IMR-90 (cell line): ENCODE measurements around the gene SLC4A2. TPM values are rescaled to one million over a fixed set of nuclear protein-coding genes. Genes with fewer than 3 reads are reported as not detected.

Source experiments
- ATAC-seq: fragments of 200-7000 bp; cut with Tn5 transposase; 2 replicates; pipeline ENCODE4 v1.9.1; 2020; ENCODE audit warnings: low read depth, mild to moderate bottlenecking, moderate library complexity
- BruUV-seq: library from RNA; stranded (reverse); fragments of 400-500 nt; replicated peaks from 2 replicates; lab custom pipeline; 2021; lab: Mats Ljungman, UMichigan
- CTCF ChIA-PET: fragments of 300-600 bp; formaldehyde crosslinking; extraction: SDS; loops from one replicate; lab custom pipeline; 2021; ENCODE audit warnings: antibody characterized with exemption; lab: Yijun Ruan, JAX
- POLR2A ChIA-PET: fragments of 300-600 bp; sonication (Branson Sonifier 250); formaldehyde crosslinking; loops from one replicate; lab custom pipeline; 2022; ENCODE audit warnings: antibody characterized with exemption; ENCODE audit not compliant: unreplicated experiment; lab: Charles Lee
- DNase-seq: peaks from one replicate; pipeline ENCODE4 v3.0.0; 2013
- H2AFZ ChIP-seq: replicated peaks from 2 replicates; pipeline ENCODE3; 2013; ENCODE audit warnings: low read length, mild to moderate bottlenecking; ENCODE audit not compliant: poor library complexity
- H2AK5ac ChIP-seq: 2 replicates; pipeline ENCODE4 v1.6.1; 2013; ENCODE audit warnings: low read depth, low read length, inconsistent platforms
- H2AK9ac ChIP-seq: replicated peaks from 2 replicates; pipeline ENCODE3; 2013; ENCODE audit warnings: mild to moderate bottlenecking, low read depth, low read length, moderate library complexity; ENCODE audit not compliant: poor library complexity
- H2BK120ac ChIP-seq: 2 replicates; pipeline ENCODE4 v1.6.1; 2013; ENCODE audit warnings: low read depth, low read length, inconsistent platforms
- H2BK15ac ChIP-seq: 3 replicates; pipeline ENCODE4 v1.6.1; 2013; ENCODE audit warnings: low read depth, low read length, inconsistent platforms
- H2BK20ac ChIP-seq: 2 replicates; pipeline ENCODE4 v1.6.1; 2013; ENCODE audit warnings: low read depth, mild to moderate bottlenecking, inconsistent platforms, low read length, moderate library complexity
- H2BK5ac ChIP-seq: 2 replicates; pipeline ENCODE4 v1.6.1; 2013; ENCODE audit warnings: mild to moderate bottlenecking, low read depth, low read length, inconsistent platforms; ENCODE audit not compliant: poor library complexity, severe bottlenecking
- H3K14ac ChIP-seq: replicated peaks from 2 replicates; pipeline ENCODE4 v1.6.1; 2013; ENCODE audit warnings: low read depth, low read length, inconsistent platforms
- H3K18ac ChIP-seq: 2 replicates; pipeline ENCODE4 v1.6.1; 2013; ENCODE audit warnings: low read depth, low read length, control low read depth
- H3K23ac ChIP-seq: 2 replicates; pipeline ENCODE4 v1.6.1; 2013; ENCODE audit warnings: low read depth, low read length, inconsistent platforms
- H3K27ac ChIP-seq: 2 replicates; pipeline ENCODE4 v1.5.1; 2013; ENCODE audit warnings: mild to moderate bottlenecking, control low read depth, low read length; ENCODE audit not compliant: insufficient read depth
- H3K27me3 ChIP-seq: 2 replicates; pipeline ENCODE4 v1.6.1; 2013; ENCODE audit warnings: low read length; ENCODE audit not compliant: control insufficient read depth, insufficient read depth
- H3K36me3 ChIP-seq: 2 replicates; pipeline ENCODE4 v1.6.1; 2013; ENCODE audit warnings: low read length, mixed read lengths; ENCODE audit not compliant: control insufficient read depth, insufficient read depth
- H3K4ac ChIP-seq: 2 replicates; pipeline ENCODE4 v1.6.1; 2013; ENCODE audit warnings: low read depth, low read length, inconsistent platforms
- H3K4me1 ChIP-seq: 2 replicates; pipeline ENCODE4 v1.6.1; 2013; ENCODE audit warnings: low read length, mixed read lengths; ENCODE audit not compliant: control insufficient read depth, insufficient read depth
- H3K4me2 ChIP-seq: 2 replicates; pipeline ENCODE4 v1.6.1; 2013; ENCODE audit warnings: low read depth, mild to moderate bottlenecking, control low read depth, low read length, moderate library complexity
- H3K4me3 ChIP-seq: 2 replicates; pipeline ENCODE4 v1.5.1; 2013; ENCODE audit warnings: low read depth, mild to moderate bottlenecking, control low read depth, low read length, moderate library complexity; ENCODE audit not compliant: insufficient read depth
- H3K56ac ChIP-seq: 2 replicates; pipeline ENCODE4 v1.6.1; 2013; ENCODE audit warnings: low read length, inconsistent platforms; ENCODE audit not compliant: insufficient read depth; ENCODE audit errors: extremely low read depth
- H3K79me1 ChIP-seq, 2 experiments: 2 replicates each; pipeline ENCODE4 v1.6.1; 2013; ENCODE audit warnings: low read length in 2 of 2, inconsistent platforms in 1 of 2, low read depth in 1 of 2
- H3K9ac ChIP-seq: 2 replicates; pipeline ENCODE4 v1.6.1; 2013; ENCODE audit warnings: low read depth, low read length, control low read depth
- H3K9me1 ChIP-seq: 2 replicates; pipeline ENCODE4 v1.6.1; 2013; ENCODE audit warnings: low read length, inconsistent platforms; ENCODE audit not compliant: insufficient read depth
- H3K9me3 ChIP-seq: 2 replicates; pipeline ENCODE4 v1.6.1; 2013; ENCODE audit warnings: low read length; ENCODE audit not compliant: control insufficient read depth, insufficient read depth
- H4K20me1 ChIP-seq: 2 replicates; pipeline ENCODE4 v1.6.1; 2013; ENCODE audit warnings: low read length, inconsistent platforms; ENCODE audit not compliant: insufficient read depth
- H4K5ac ChIP-seq: 2 replicates; pipeline ENCODE4 v1.6.1; 2013; ENCODE audit warnings: mild to moderate bottlenecking, low read depth, low read length, control low read depth
- H4K8ac ChIP-seq, 2 experiments: 2 replicates each; pipeline ENCODE4 v1.6.1; 2013; ENCODE audit warnings: low read depth in 2 of 2, low read length in 2 of 2, control low read depth in 1 of 2, inconsistent platforms in 1 of 2
- H4K91ac ChIP-seq: 2 replicates; pipeline ENCODE4 v1.6.1; 2013; ENCODE audit warnings: low read depth, low read length, inconsistent platforms; ENCODE audit not compliant: insufficient read depth
- BHLHE40 ChIP-seq: fragments of 150-350 bp; IDR thresholded peaks from 2 replicates; pipeline ENCODE4 v1.6.1; 2016; ENCODE audit warnings: mild to moderate bottlenecking, low read depth, low read length
- CEBPB ChIP-seq: IDR thresholded peaks from 2 replicates; pipeline ENCODE4 v1.6.1; 2012; ENCODE audit warnings: low read depth, low read length, improper control_type of control experiment
- CHD1 ChIP-seq: IDR thresholded peaks from 2 replicates; pipeline ENCODE4 v1.6.1; 2012; ENCODE audit warnings: low read depth, low read length, improper control_type of control experiment
- CTCF ChIP-seq: conservative IDR thresholded peaks from 2 replicates; pipeline ENCODE4 v1.5.1; 2012; ENCODE audit warnings: mild to moderate bottlenecking, low read depth, low read length, improper control_type of control experiment
- ELK1 ChIP-seq: fragments of 150-350 bp; IDR thresholded peaks from 2 replicates; pipeline ENCODE4 v1.6.1; 2016; ENCODE audit warnings: low read depth, mild to moderate bottlenecking, low read length, moderate library complexity, borderline replicate concordance
- FOS ChIP-seq: fragments of 150-350 bp; IDR thresholded peaks from 2 replicates; pipeline ENCODE4 v1.6.1; 2016; ENCODE audit warnings: low read depth, low read length
- MAFK ChIP-seq: IDR thresholded peaks from 2 replicates; pipeline ENCODE4 v1.6.1; 2012; ENCODE audit warnings: low read depth, low read length, improper control_type of control experiment
- MAZ ChIP-seq: IDR thresholded peaks from 2 replicates; pipeline ENCODE4 v1.6.1; 2012; ENCODE audit warnings: low read depth, mild to moderate bottlenecking, low read length, improper control_type of control experiment, moderate library complexity, borderline replicate concordance
- MXI1 ChIP-seq: IDR thresholded peaks from 2 replicates; pipeline ENCODE4 v1.6.1; 2012; ENCODE audit warnings: low read depth, mild to moderate bottlenecking, low read length, moderate library complexity, borderline replicate concordance
- NFE2L2 ChIP-seq: fragments of 150-350 bp; IDR thresholded peaks from 2 replicates; pipeline ENCODE4 v1.6.1; 2016; ENCODE audit warnings: low read depth, mild to moderate bottlenecking, low read length
- POLR2A ChIP-seq: IDR thresholded peaks from 2 replicates; pipeline ENCODE4 v1.6.1; 2012; ENCODE audit warnings: mild to moderate bottlenecking, low read depth, low read length
- RAD21 ChIP-seq: IDR thresholded peaks from 2 replicates; pipeline ENCODE4 v1.6.1; 2012; ENCODE audit warnings: low read length, improper control_type of control experiment
- RCOR1 ChIP-seq: IDR thresholded peaks from 2 replicates; pipeline ENCODE4 v1.6.1; 2012; ENCODE audit warnings: mild to moderate bottlenecking, low read length, improper control_type of control experiment; ENCODE audit not compliant: insufficient replicate concordance
- RFX5 ChIP-seq: IDR thresholded peaks from 2 replicates; pipeline ENCODE4 v1.8.0; 2012; ENCODE audit warnings: low read depth, mild to moderate bottlenecking, low read length, moderate library complexity
- SMC3 ChIP-seq: fragments of 150-350 bp; IDR thresholded peaks from 2 replicates; pipeline ENCODE4 v1.6.1; 2016; ENCODE audit warnings: low read depth, mild to moderate bottlenecking, antibody characterized with exemption, low read length, moderate library complexity
- USF2 ChIP-seq: fragments of 150-350 bp; IDR thresholded peaks from 2 replicates; pipeline ENCODE4 v1.6.1; 2017; ENCODE audit warnings: mild to moderate bottlenecking, antibody characterized with exemption, low read length, low read depth
- WGBS, 2 experiments: methylation state at CpG; one replicate each; pipeline versions ENCODE4 v1.1.5 to v1.1.7; 2013; ENCODE audit warnings: missing lambda C conversion rate in 2 of 2; ENCODE audit not compliant: insufficient read length in 1 of 2; ENCODE audit errors: extremely low coverage in 2 of 2; 5-methylcytosine and 5-hydroxymethylcytosine counted together
- dilution Hi-C: fragments of 300-500 bp; cut with HindIII; formaldehyde crosslinking; loops from one replicate; pipeline ENCODE4 v1.14.3; 2018; ENCODE audit warnings: low sequenced_read_pairs; ENCODE audit not compliant: unreplicated experiment
- in situ Hi-C: fragments of 300-500 bp; cut with MboI; formaldehyde crosslinking; loops from 3 replicates; pipeline ENCODE4 v1.14.3; 2019; ENCODE audit warnings: low sequenced_read_pairs, inconsistent platforms, mixed read lengths
- intact Hi-C: fragments of 100-400 bp; cut with micrococcal nuclease; formaldehyde crosslinking; loops from 2 replicates; pipeline ENCODE4 v1.10.0; 2022
- polyA plus RNA-seq, 3 experiments: library from polyadenylated mRNA; depleted of rRNA; stranded (reverse); fragments of >200 nt; gene quantifications; 2 replicates each; pipeline ENCODE4 v1.2.3, GENCODE V29; 2012; ENCODE audit warnings: low replicate concordance in 1 of 3
- total RNA-seq: library from RNA; depleted of rRNA; stranded (reverse); fragments of >200 nt; gene quantifications from 2 replicates; pipeline ENCODE4 v1.2.3, GENCODE V29; 2012

Gene SLC4A2
- total and polyA plus RNA-seq, 2 of the 4 experiments (the other 2 are of a cell fraction): 29.6 to 91.0 TPM

- Histone ChIP-seq H2BK15ac (no peak overlapping the region), H3K14ac (no peak overlapping the region), H3K56ac (no peak overlapping the region), H3K9ac (no peak overlapping the region), H4K20me1 (peaks cover 18% of the 10 kb centered on the region), H3K9me1 (peaks cover 6% of the 10 kb centered on the region; the same call in 1 of the 2 replicates), H3K4me3 (no peak overlapping the region), H3K4me2 (no peak overlapping the region), H2BK5ac (no peak overlapping the region), H3K79me1 (no peaks in the 10 kb centered on the region), H4K8ac (no peak overlapping the region), H4K91ac (no peak overlapping the region), H3K27ac (no peak overlapping the region), H3K27me3 (no peaks in the 10 kb centered on the region; the same call in 1 of the 2 replicates), H3K23ac (no peak overlapping the region), H2AFZ (no peak overlapping the region), H3K4ac (no peak overlapping the region), H2BK20ac (no peak overlapping the region), H3K18ac (no peak overlapping the region), H3K36me3 (peaks cover 12% of the 10 kb centered on the region; the same call in 1 of the 2 replicates), H3K9me3 (no peaks in the 10 kb centered on the region), H2AK5ac (no peak overlapping the region), H3K4me1 (peaks cover 11% of the 10 kb centered on the region; the same call in 1 of the 2 replicates), H2BK120ac (no peak overlapping the region), H4K5ac (no peak overlapping the region), H2AK9ac (peak overlapping the region; percentile 72)
- no TSS peak for BruUV-seq
- ChIA-PET CTCF (no interaction called here), POLR2A (no interaction called here)
- ATAC-seq (no peak), DNase-seq (no peak)
- WGBS, 2 experiments: 92% methylated on average over 4 of the region's 9 CpGs; no CpG with 5 or more reads in 1 of the 2 experiments
- intact Hi-C loops (no loop called here), in situ Hi-C loops (no loop called here), dilution Hi-C loops (no loop called here)
- no peak for TF ChIP-seq USF2
- no peak for TF ChIP-seq CHD1
- TF ChIP-seq FOS: no peak
- no peak for TF ChIP-seq RAD21
- TF ChIP-seq RCOR1: no peak
- TF ChIP-seq CTCF: no peak
- no peak for TF ChIP-seq MAFK
- no peak for TF ChIP-seq NFE2L2
- no peak for TF ChIP-seq ELK1
- TF ChIP-seq MXI1: no peak
- TF ChIP-seq CEBPB: no peak
- no peak for TF ChIP-seq POLR2A
- TF ChIP-seq SMC3: no peak
- TF ChIP-seq MAZ: no peak
- TF ChIP-seq BHLHE40: no peak
- no peak for TF ChIP-seq RFX5
Measured at GRCh38 chr7:151045967-151046366, 13.4 kb upstream of the SLC4A2 start.
